ENCODE results near the gene FBLN5.
"Not testable (repeated sequence)": the region's sequence is repeated elsewhere in the genome, so short reads cannot be mapped to it uniquely, and the experiment has no call there.

DNA sequence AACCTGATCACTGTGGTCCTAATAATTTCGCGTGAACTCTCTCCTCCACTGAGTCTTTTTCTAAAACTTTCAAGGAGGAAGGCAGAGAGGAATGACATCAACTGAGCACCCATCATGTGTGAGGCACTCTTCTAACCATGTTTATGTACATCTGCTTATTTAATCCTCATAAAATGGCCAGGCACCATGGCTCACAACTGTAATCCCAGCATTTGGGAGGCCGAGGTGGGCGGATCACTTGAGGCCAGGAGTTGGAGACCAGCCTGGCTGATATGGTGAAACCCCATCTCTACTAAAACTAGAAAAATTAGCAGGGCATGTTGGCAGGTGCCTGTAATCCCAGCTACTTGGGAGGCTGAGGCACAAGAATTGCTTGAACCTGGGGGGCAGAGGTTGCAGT, 76.1 kb downstream of the FBLN5 start:
- not testable (repeated sequence) for TF ChIP-seq CTCF (IDR thresholded peaks at IDR 0.05 in 4 of 5, conservative IDR thresholded peaks at IDR 0.05 in 1 of 5); POLR2A (IDR thresholded peaks at IDR 0.05)
